Thyroid gland (tissue), 4 donors: Measurements from ENCODE around the gene OSBPL5. TPM values are rescaled to one million over a fixed set of nuclear protein-coding genes. Genes with fewer than 3 reads are reported as not detected.
A peak's percentile ranks its signal among the peaks of the same experiment; 100 is the strongest.

Experiments used
- DNase-seq, 2 donors: peaks; one replicate each; pipeline ENCODE4 v3.0.0-alpha.2; 2019
- H3K27ac ChIP-seq, 3 donors: fragments of 200-600 bp; sonication (generic); 1 replicate in 2 of 3; 2 replicates in 1 of 3; pipeline ENCODE4 v1.5.1; 2016 to 2019; ENCODE audit warnings: mild to moderate bottlenecking in 1 of 3, moderate library complexity in 1 of 3
- H3K27me3 ChIP-seq: fragments of 200-600 bp; sonication (generic); one replicate; pipeline ENCODE4 v1.5.1; 2019
- H3K36me3 ChIP-seq, 2 donors: fragments of 200-600 bp; sonication (generic); one replicate each; pipeline ENCODE4 v1.5.1; 2016 to 2019
- H3K4me1 ChIP-seq, 2 donors: fragments of 200-600 bp; sonication (generic); one replicate each; pipeline ENCODE4 v1.5.1; 2017 to 2019
- H3K4me3 ChIP-seq, 3 donors: fragments of 200-600 bp; sonication (generic); replicated peaks in 1 of 3; 1 replicate in 2 of 3; 2 replicates in 1 of 3; pipeline ENCODE4 v1.5.1; 2016; ENCODE audit warnings: mild to moderate bottlenecking in 1 of 3
- H3K9me3 ChIP-seq: fragments of 200-600 bp; sonication (generic); one replicate; pipeline ENCODE4 v1.5.1; 2017
- CTCF ChIP-seq, 6 experiments: fragments of 200-600 bp in 3 of 6; fragments of 450-650 bp in 3 of 6; sonication (generic) in 3 of 6; IDR thresholded peaks; one replicate each; pipeline ENCODE4 v1.5.1; 2016 to 2019; ENCODE audit warnings: antibody characterized with exemption in 6 of 6, mild to moderate bottlenecking in 2 of 6, inconsistent platforms in 1 of 6, moderate library complexity in 1 of 6
- POLR2A ChIP-seq, 2 donors: fragments of 450-650 bp; IDR thresholded peaks; one replicate each; pipeline ENCODE4 v1.6.1; 2017; ENCODE audit warnings: antibody characterized with exemption in 2 of 2, mild to moderate bottlenecking in 2 of 2, moderate library complexity in 1 of 2
- WGBS, 2 donors: methylation state at CpG; one replicate each; pipeline ENCODE4 v1.1.5; 2017; 5-methylcytosine and 5-hydroxymethylcytosine counted together
- intact Hi-C: fragments of 100-400 bp; cut with DNase I; formaldehyde crosslinking; loops from one replicate; pipeline ENCODE4 v1.15.1; 2023
- total RNA-seq, 4 donors: library from RNA; depleted of rRNA; stranded (reverse); fragments of >200 nt; gene quantifications; one replicate each; pipeline ENCODE4 v1.2.3, GENCODE V29; 2016

OSBPL5 gene
- total RNA-seq, 4 donors from 2014 or later = 24.2 to 46.7 (median 34.4) TPM

GRCh38 chr11:3204141-3205015 is 39.3 kb upstream of the OSBPL5 start:
- H3K4me3 ChIP-seq = no peak overlapping the region
- H3K9me3 ChIP-seq = no peaks in the 10 kb centered on the region
- TF ChIP-seq POLR2A (IDR thresholded peaks at IDR 0.05) (no peak), CTCF (IDR thresholded peaks at IDR 0.05) (no peak)
- H3K27ac ChIP-seq = no peak overlapping the region
- WGBS, 2 donors = 80 to 88% methylated on average over 13 to 22 of the region's 24 CpGs
- H3K36me3 ChIP-seq = no peaks in the 10 kb centered on the region
- peaks cover 6 to 29% of the 10 kb centered on the region in 2 donors for H3K4me1 ChIP-seq
- H3K27me3 ChIP-seq = no peaks in the 10 kb centered on the region
- intact Hi-C loops = no loop called here
- DNase-seq = no peak

GRCh38 chr11:3203221-3204043 is 38.3 kb upstream of the OSBPL5 start:
- Histone ChIP-seq H3K4me1 (peaks cover 6 to 29% of the 10 kb centered on the region in 2 donors), H3K9me3 (no peaks in the 10 kb centered on the region), H3K36me3 (no peaks in the 10 kb centered on the region), H3K4me3 (no peak overlapping the region), H3K27me3 (no peaks in the 10 kb centered on the region), H3K27ac (no peak overlapping the region)
- WGBS, 2 donors = 4 to 10% methylated on average over 11 of the region's 51 CpGs
- DNase-seq = peak; percentile 32 to 34
- TF ChIP-seq POLR2A (IDR thresholded peaks at IDR 0.05) = no peak
- peak in 1 of 6 experiments; percentile 13 for TF ChIP-seq CTCF (IDR thresholded peaks at IDR 0.05)
- intact Hi-C loops = no loop called here

- no peak overlapping the region for H3K27ac ChIP-seq
- DNase-seq = no peak
- intact Hi-C loops = no loop called here
- no peaks in the 10 kb centered on the region for H3K9me3 ChIP-seq
- TF ChIP-seq POLR2A (IDR thresholded peaks at IDR 0.05) = no peak
- TF ChIP-seq CTCF (IDR thresholded peaks at IDR 0.05) = no peak
- no peaks in the 10 kb centered on the region for H3K27me3 ChIP-seq
- no peak overlapping the region for H3K4me3 ChIP-seq
- WGBS, 2 donors = 11 to 31% methylated on average over 7 to 8 of the region's 17 CpGs
- no peaks in the 10 kb centered on the region for H3K36me3 ChIP-seq
- H3K4me1 ChIP-seq = peaks cover 6 to 29% of the 10 kb centered on the region in 2 donors
Measured at GRCh38 chr11:3202759-3203158, 37.6 kb upstream of the OSBPL5 start.

GRCh38 chr11:3202305-3202704 is 37.2 kb upstream of the OSBPL5 start:
- 58 to 89% methylated on average over 1 to 6 of the region's 7 CpGs for WGBS, 2 donors
- H3K4me3 ChIP-seq = no peak overlapping the region
- H3K27me3 ChIP-seq = no peaks in the 10 kb centered on the region
- H3K9me3 ChIP-seq = no peaks in the 10 kb centered on the region
- TF ChIP-seq CTCF (IDR thresholded peaks at IDR 0.05) (no peak), POLR2A (IDR thresholded peaks at IDR 0.05) (no peak)
- peaks cover 6 to 29% of the 10 kb centered on the region in 2 donors for H3K4me1 ChIP-seq
- intact Hi-C loops = no loop called here
- no peak overlapping the region for H3K27ac ChIP-seq
- no peak for DNase-seq
- no peaks in the 10 kb centered on the region for H3K36me3 ChIP-seq
